WERI-Rb-1 (cell line): ENCODE data around the gene HINT2.

ENCODE experiments used
- DNase-seq: peaks from one replicate; pipeline ENCODE4 v3.0.0-alpha.2; 2020
- H3K27ac ChIP-seq: fragments of 250-450 bp; sonication (Bioruptor Pico); 2 replicates; pipeline ENCODE4 v1.5.1; 2020; ENCODE audit warnings: mild to moderate bottlenecking, moderate library complexity
- H3K27me3 ChIP-seq: fragments of 250-450 bp; sonication (Bioruptor Pico); 2 replicates; pipeline ENCODE4 v1.5.1; 2021; ENCODE audit warnings: mild to moderate bottlenecking, low read depth, moderate library complexity; ENCODE audit not compliant: insufficient read depth, severe bottlenecking
- H3K36me3 ChIP-seq: fragments of 250-450 bp; sonication (Bioruptor Pico); 2 replicates; pipeline ENCODE4 v1.5.1; 2020; ENCODE audit warnings: mild to moderate bottlenecking, moderate library complexity
- H3K4me3 ChIP-seq: 2 replicates; pipeline ENCODE4 v1.5.1; 2011; ENCODE audit warnings: low read depth, mild to moderate bottlenecking, control low read depth, low read length
- H3K9me3 ChIP-seq: fragments of 250-450 bp; sonication (Bioruptor Pico); 2 replicates; pipeline ENCODE4 v1.5.1; 2021; ENCODE audit warnings: mild to moderate bottlenecking, moderate library complexity; ENCODE audit not compliant: severe bottlenecking
- TF ChIP-seq, protein P1 (sequence below): IDR thresholded peaks from 2 replicates; pipeline ENCODE4 v1.5.1; 2011; ENCODE audit warnings: low read depth, mild to moderate bottlenecking, control low read depth, inconsistent platforms, low read length

HINT2 gene

GRCh38 chr9:35790385-35791296, 24.2 kb downstream of the HINT2 start:
- Histone ChIP-seq H3K36me3 (peaks cover 22% of the 10 kb centered on the region), H3K27me3 (no peaks in the 10 kb centered on the region), H3K4me3 (peak overlapping the region; percentile 66), H3K27ac (peak overlapping the region; percentile 98), H3K9me3 (no peaks in the 10 kb centered on the region)
- DNase-seq: peak; percentile 88
- TF ChIP-seq, protein P1, sequence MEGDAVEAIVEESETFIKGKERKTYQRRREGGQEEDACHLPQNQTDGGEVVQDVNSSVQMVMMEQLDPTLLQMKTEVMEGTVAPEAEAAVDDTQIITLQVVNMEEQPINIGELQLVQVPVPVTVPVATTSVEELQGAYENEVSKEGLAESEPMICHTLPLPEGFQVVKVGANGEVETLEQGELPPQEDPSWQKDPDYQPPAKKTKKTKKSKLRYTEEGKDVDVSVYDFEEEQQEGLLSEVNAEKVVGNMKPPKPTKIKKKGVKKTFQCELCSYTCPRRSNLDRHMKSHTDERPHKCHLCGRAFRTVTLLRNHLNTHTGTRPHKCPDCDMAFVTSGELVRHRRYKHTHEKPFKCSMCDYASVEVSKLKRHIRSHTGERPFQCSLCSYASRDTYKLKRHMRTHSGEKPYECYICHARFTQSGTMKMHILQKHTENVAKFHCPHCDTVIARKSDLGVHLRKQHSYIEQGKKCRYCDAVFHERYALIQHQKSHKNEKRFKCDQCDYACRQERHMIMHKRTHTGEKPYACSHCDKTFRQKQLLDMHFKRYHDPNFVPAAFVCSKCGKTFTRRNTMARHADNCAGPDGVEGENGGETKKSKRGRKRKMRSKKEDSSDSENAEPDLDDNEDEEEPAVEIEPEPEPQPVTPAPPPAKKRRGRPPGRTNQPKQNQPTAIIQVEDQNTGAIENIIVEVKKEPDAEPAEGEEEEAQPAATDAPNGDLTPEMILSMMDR: peak; percentile 80

DNA sequence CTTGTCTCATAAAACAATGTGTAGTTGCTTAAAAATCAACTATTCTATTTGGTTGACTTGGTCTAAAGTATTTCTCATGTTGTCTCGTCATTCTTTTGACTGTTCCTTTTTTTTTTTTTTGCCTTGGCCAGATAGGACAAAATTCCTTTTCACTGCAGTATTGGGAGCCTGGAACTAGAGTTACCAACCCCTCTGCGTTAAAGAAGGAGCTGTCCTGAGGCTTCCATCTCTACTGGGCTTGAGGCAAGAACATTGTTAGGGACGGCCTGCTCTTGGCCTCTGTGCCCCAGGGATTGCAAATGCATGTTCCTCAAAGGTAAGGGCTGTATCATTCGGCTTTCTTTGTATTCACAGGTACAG, 24.8 kb downstream of the HINT2 start:
- H3K27ac ChIP-seq: peak overlapping the region; percentile 98
- H3K4me3 ChIP-seq: no peak overlapping the region; the same call in 1 of the 2 replicates
- TF ChIP-seq, protein P1: no peak
- peaks cover 19% of the 10 kb centered on the region for H3K36me3 ChIP-seq
- H3K9me3 ChIP-seq: no peaks in the 10 kb centered on the region
- H3K27me3 ChIP-seq: no peaks in the 10 kb centered on the region
- DNase-seq: no peak

DNA sequence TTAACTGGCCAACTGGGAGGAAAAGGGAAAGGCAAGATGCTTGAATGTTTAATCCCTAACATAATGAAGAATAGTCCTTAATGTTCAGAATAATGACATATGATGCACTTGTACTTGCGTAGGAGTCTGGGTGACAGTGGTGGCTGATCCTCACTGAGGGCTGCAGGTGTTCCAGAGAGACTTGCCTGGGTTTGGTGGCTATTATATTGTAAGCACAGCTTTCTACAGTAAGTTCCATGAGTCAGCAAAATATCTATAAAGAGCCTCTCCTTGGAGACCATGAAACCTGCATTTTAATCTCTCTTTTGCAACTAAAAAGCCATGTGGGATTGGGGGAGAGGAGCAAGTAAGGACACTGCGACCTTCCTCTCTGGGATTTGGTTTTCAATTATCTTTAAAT, 25.3 kb downstream of the HINT2 start:
- TF ChIP-seq, protein P1: no peak
- no peak overlapping the region for H3K4me3 ChIP-seq
- no peak for DNase-seq
- no peaks in the 10 kb centered on the region for H3K27me3 ChIP-seq
- H3K9me3 ChIP-seq: no peaks in the 10 kb centered on the region
- H3K27ac ChIP-seq: peak overlapping the region; percentile 98
- H3K36me3 ChIP-seq: peaks cover 17% of the 10 kb centered on the region

GRCh38 chr9:35783418-35783817, 31.4 kb downstream of the HINT2 start:
- no peak for DNase-seq
- H3K36me3 ChIP-seq: peaks cover 8% of the 10 kb centered on the region
- H3K27ac ChIP-seq: no peak overlapping the region
- TF ChIP-seq, protein P1: no peak
- no peaks in the 10 kb centered on the region for H3K27me3 ChIP-seq
- no peaks in the 10 kb centered on the region for H3K9me3 ChIP-seq
- H3K4me3 ChIP-seq: no peak overlapping the region

DNA sequence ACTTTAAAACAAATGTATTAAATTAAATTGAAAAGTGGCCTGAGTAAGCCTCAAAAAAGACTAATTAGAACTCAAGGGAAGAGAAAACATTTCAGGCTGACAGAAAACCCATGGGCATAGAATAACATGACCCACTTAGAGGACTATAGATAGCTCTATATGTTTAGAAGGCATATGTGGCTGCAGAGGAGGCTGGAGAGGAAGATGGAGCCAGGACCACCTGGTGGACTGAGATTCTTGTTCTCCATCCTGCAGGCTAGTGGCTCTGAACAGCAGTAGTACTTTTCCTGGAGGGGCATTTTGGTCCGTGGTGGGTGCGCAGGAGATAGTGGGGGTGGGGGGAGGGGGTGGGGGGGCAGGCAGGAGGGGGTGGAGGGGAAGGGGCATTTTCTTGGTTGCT, 33.8 kb downstream of the HINT2 start:
- Histone ChIP-seq H3K36me3 (peaks cover 4% of the 10 kb centered on the region), H3K4me3 (no peak overlapping the region), H3K27ac (no peak overlapping the region), H3K27me3 (no peaks in the 10 kb centered on the region), H3K9me3 (no peaks in the 10 kb centered on the region)
- DNase-seq: no peak
- TF ChIP-seq, protein P1: no peak
